SK-N-SH treated with all-trans-retinoic acid at 6 μM for 48 hours (cell line): ENCODE data around the gene LPP.

ENCODE experiments used
- GLIS3 ChIP-seq: fragments of 250-450 bp; sonication (Bioruptor Pico); IDR thresholded peaks from 2 replicates; pipeline ENCODE4 v1.5.0; 2020; ENCODE audit warnings: mild to moderate bottlenecking, moderate library complexity
- RARB ChIP-seq: fragments of 250-450 bp; sonication (Bioruptor Pico); IDR thresholded peaks from 2 replicates; pipeline ENCODE4 v1.8.0; 2021; ENCODE audit warnings: mild to moderate bottlenecking, moderate library complexity
- TCF4 ChIP-seq: fragments of 250-450 bp; sonication (Bioruptor Pico); IDR thresholded peaks from 2 replicates; pipeline ENCODE4 v1.8.0; 2021; ENCODE audit warnings: mild to moderate bottlenecking, moderate library complexity, borderline replicate concordance
- ZC3H10 ChIP-seq: fragments of 250-450 bp; sonication (Bioruptor Pico); IDR thresholded peaks from 2 replicates; pipeline ENCODE4 v1.5.1; 2021; ENCODE audit warnings: mild to moderate bottlenecking, moderate library complexity
- ZFP30 ChIP-seq: fragments of 450-650 bp; formaldehyde crosslinking; IDR thresholded peaks from 2 replicates; pipeline ENCODE4 v1.5.0; 2022; ENCODE audit warnings: mild to moderate bottlenecking, moderate library complexity
- TF ChIP-seq, protein P1 (sequence below): fragments of 250-450 bp; sonication (Bioruptor Pico); IDR thresholded peaks from 2 replicates; pipeline ENCODE4 v1.8.0; 2020; ENCODE audit warnings: mild to moderate bottlenecking, moderate library complexity, borderline replicate concordance

DNA sequence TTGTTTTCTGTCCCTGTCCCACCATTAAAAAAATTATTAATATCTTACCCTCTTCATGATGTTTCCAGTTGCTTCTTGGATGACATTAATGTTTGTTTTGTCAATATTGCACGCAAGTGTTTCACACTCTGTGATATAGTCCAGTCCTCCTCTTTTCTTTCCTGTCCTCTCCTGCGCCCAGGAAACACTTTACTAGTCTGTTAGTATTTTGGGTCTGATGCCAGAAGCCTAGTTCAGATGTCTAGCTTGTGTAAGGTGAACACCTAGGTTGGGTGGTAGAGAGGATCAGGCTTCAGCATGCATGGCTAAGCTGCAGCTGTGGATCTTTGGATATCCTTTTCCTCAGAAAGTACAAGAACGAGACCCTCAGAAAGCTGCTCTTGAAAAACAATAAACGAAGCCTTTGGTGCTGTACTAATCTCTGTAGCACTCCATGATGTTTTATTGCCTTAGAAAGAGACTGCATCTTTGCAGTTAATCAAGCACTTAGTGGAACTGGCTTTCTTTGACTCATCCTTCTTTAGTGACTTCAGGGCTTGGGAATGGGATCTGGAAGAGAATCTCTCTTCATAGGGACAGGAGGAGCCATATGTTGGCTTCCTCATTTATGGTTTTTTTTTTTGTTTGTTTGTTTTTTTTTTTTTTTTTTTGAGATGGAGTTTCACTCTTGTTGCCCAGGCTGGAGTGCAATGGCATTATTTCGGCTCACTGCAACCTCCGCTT lies 253.4 kb downstream of the LPP start:
- TF ChIP-seq RARB (CRISPR knock-in tag) (no peak), TCF4 (no peak), ZC3H10 (CRISPR knock-in tag) (no peak), ZFP30 (CRISPR knock-in tag) (no peak), GLIS3 (CRISPR knock-in tag) (no peak)
- TF ChIP-seq, protein P1, sequence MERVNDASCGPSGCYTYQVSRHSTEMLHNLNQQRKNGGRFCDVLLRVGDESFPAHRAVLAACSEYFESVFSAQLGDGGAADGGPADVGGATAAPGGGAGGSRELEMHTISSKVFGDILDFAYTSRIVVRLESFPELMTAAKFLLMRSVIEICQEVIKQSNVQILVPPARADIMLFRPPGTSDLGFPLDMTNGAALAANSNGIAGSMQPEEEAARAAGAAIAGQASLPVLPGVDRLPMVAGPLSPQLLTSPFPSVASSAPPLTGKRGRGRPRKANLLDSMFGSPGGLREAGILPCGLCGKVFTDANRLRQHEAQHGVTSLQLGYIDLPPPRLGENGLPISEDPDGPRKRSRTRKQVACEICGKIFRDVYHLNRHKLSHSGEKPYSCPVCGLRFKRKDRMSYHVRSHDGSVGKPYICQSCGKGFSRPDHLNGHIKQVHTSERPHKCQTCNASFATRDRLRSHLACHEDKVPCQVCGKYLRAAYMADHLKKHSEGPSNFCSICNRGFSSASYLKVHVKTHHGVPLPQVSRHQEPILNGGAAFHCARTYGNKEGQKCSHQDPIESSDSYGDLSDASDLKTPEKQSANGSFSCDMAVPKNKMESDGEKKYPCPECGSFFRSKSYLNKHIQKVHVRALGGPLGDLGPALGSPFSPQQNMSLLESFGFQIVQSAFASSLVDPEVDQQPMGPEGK (CRISPR knock-in tag): no peak
